Upper lobe of left lung (tissue), 4 donors: Measurements from ENCODE around the gene NEURL1B.

Experiments
- CTCF ChIP-seq, 6 experiments: fragments of 450-650 bp in 4 of 6; fragments of 200-600 bp in 2 of 6; sonication (generic) in 2 of 6; IDR thresholded peaks; one replicate each; pipeline ENCODE4 v1.5.1; 2016 to 2019; ENCODE audit warnings: antibody characterized with exemption in 6 of 6
- POLR2A ChIP-seq, 4 donors: fragments of 450-650 bp; IDR thresholded peaks; one replicate each; pipeline ENCODE4 v1.5.1; 2016 to 2017; ENCODE audit warnings: antibody characterized with exemption in 4 of 4, mild to moderate bottlenecking in 2 of 4
- POLR2AphosphoS5 ChIP-seq, 2 donors: sonication (generic); formaldehyde crosslinking; IDR thresholded peaks; one replicate each; pipeline ENCODE4 v1.5.1; 2017; ENCODE audit warnings: antibody characterized with exemption in 2 of 2

- TF ChIP-seq POLR2AphosphoS5 (IDR thresholded peaks at IDR 0.05), result no peak
- TF ChIP-seq CTCF (IDR thresholded peaks at IDR 0.05), result no peak
- TF ChIP-seq POLR2A (IDR thresholded peaks at IDR 0.05), result no peak
Observed at GRCh38 chr5:172630082-172630481, 11.0 kb upstream of the NEURL1B start.
